Esophagus squamous epithelium (tissue), 5 donors: Measurements from ENCODE around the gene COPS4. TPM values are rescaled to one million over a fixed set of nuclear protein-coding genes. Genes with fewer than 3 reads are reported as not detected.
A peak's percentile ranks its signal among the peaks of the same experiment; 100 is the strongest.
"Not testable (repeated sequence)": the region's sequence is repeated elsewhere in the genome, so short reads cannot be mapped to it uniquely, and the experiment has no call there.

ENCODE experiments used
- DNase-seq: peaks from one replicate; lab custom pipeline; 2025; lab: John Stamatoyannopoulos, UW
- H3K27ac ChIP-seq, 4 donors: fragments of 200-600 bp; sonication (generic); one replicate each; pipeline ENCODE4 v1.5.1; 2016 to 2019; ENCODE audit warnings: mild to moderate bottlenecking in 1 of 4
- H3K27me3 ChIP-seq, 4 donors: fragments of 200-600 bp; sonication (generic); 1 replicate in 3 of 4; 2 replicates in 1 of 4; pipeline versions ENCODE4 v1.5.1 to v1.6.0; 2017 to 2021; ENCODE audit warnings: antibody characterized with exemption in 1 of 4
- H3K36me3 ChIP-seq, 3 donors: fragments of 200-600 bp; sonication (generic); one replicate each; pipeline ENCODE4 v1.5.1; 2016 to 2019
- H3K4me1 ChIP-seq, 3 donors: fragments of 200-600 bp; sonication (generic); one replicate each; pipeline ENCODE4 v1.5.1; 2017 to 2019
- H3K4me3 ChIP-seq, 4 donors: fragments of 200-600 bp; sonication (generic); 1 replicate in 3 of 4; 2 replicates in 1 of 4; pipeline ENCODE4 v1.5.1; 2016 to 2019; ENCODE audit warnings: mild to moderate bottlenecking in 2 of 4, moderate library complexity in 1 of 4
- H3K9me3 ChIP-seq, 3 donors: fragments of 200-600 bp; sonication (generic); one replicate each; pipeline ENCODE4 v1.5.1; 2016 to 2019
- CTCF ChIP-seq, 6 experiments: fragments of 450-650 bp in 4 of 6; fragments of 200-600 bp in 2 of 6; sonication (generic) in 2 of 6; IDR thresholded peaks; one replicate each; pipeline ENCODE4 v1.5.1; 2016 to 2019; ENCODE audit warnings: antibody characterized with exemption in 6 of 6, mild to moderate bottlenecking in 4 of 6, moderate library complexity in 4 of 6
- POLR2A ChIP-seq, 4 donors: fragments of 450-650 bp; IDR thresholded peaks; one replicate each; pipeline ENCODE4 v1.6.1; 2017; ENCODE audit warnings: antibody characterized with exemption in 4 of 4, mild to moderate bottlenecking in 4 of 4, moderate library complexity in 3 of 4
- WGBS, 2 donors: methylation state at CpG; one replicate each; pipeline ENCODE4 v1.1.5; 2018; 5-methylcytosine and 5-hydroxymethylcytosine counted together
- intact Hi-C: fragments of 100-400 bp; cut with DNase I; formaldehyde crosslinking; loops from one replicate; pipeline ENCODE4 v1.15.0; 2022
- total RNA-seq, 4 donors: library from RNA; depleted of rRNA; stranded (reverse); fragments of >200 nt; gene quantifications; one replicate each; pipeline ENCODE4 v1.1.0, GENCODE V29; 2016
- donor health status: DM: yes; HTN: yes; CAD: no.

COPS4 gene
- total RNA-seq, result 10 to 100 TPM; 22.5 to 56.8 (median 39.9) TPM

GRCh38 chr4:83034630-83035494, at the start of gene COPS4:
Gene COPS4, plus strand, starts transcription at chr4:83035183. Its CDS starts 42 bp downstream, at chr4:83035225.
- no peaks in the 10 kb centered on the region for H3K9me3 ChIP-seq
- no peaks in the 10 kb centered on the region for H3K36me3 ChIP-seq
- TF ChIP-seq POLR2A (IDR thresholded peaks at IDR 0.05), result peak in 3 of 4 donors; percentile 12 to 71 (median 37)
- TF ChIP-seq CTCF (IDR thresholded peaks at IDR 0.05), result peak; percentile 16 to 68 (median 58)
- H3K27me3 ChIP-seq, result no peaks in the 10 kb centered on the region
- H3K4me1 ChIP-seq, result peaks cover 6 to 28% (median 15%) of the 10 kb centered on the region in 3 donors
- intact Hi-C loops, result loop anchor here (10.0 kb wide), 1 partner anchor 130 kb away; the partner anchor contains the start of gene THAP9
- DNase-seq, result peak; percentile 89
- 1% methylated on average over 26 to 28 of the region's 39 CpGs for WGBS, 2 donors
- H3K27ac ChIP-seq, result peak within 1 kb of the TSS; percentile 87 to 93 (median 90)
- H3K4me3 ChIP-seq, result peak within 1 kb of the TSS; percentile 57 to 79 (median 74)

- DNase-seq, H3K27me3 ChIP-seq, H3K4me3 ChIP-seq, H3K27ac ChIP-seq, intact Hi-C loops, H3K9me3 ChIP-seq: not testable (repeated sequence)
- H3K36me3 ChIP-seq, result peaks cover 0 to 15% (median 0%) of the 10 kb centered on the region in 3 donors
- peaks cover 3 to 12% (median 7%) of the 10 kb centered on the region in 3 donors for H3K4me1 ChIP-seq
Measured at GRCh38 chr4:82987519-82987918, 47.5 kb upstream of the COPS4 start.

GRCh38 chr4:82988323-82988832, 46.6 kb upstream of the COPS4 start:
- DNase-seq, result no peak
- Histone ChIP-seq H3K4me3 (no peak overlapping the region), H3K27ac (no peak overlapping the region), H3K4me1 (peaks cover 3 to 12% (median 7%) of the 10 kb centered on the region in 3 donors), H3K36me3 (peaks cover 0 to 11% (median 0%) of the 10 kb centered on the region in 3 donors), H3K9me3 (no peaks in the 10 kb centered on the region), H3K27me3 (no peaks in the 10 kb centered on the region)
- 66 to 67% methylated on average over 2 of the region's 2 CpGs for WGBS, 2 donors
- TF ChIP-seq POLR2A (IDR thresholded peaks at IDR 0.05), result no peak
- no peak for TF ChIP-seq CTCF (IDR thresholded peaks at IDR 0.05)
- intact Hi-C loops, result no loop called here

- WGBS, 2 donors, result 74 to 91% methylated on average over 2 of the region's 2 CpGs
Measured at GRCh38 chr4:82989575-82990429, 45.2 kb upstream of the COPS4 start.

More at GRCh38 chr4:82989575-82990429, 45.2 kb upstream of the COPS4 start:
- no peaks in the 10 kb centered on the region for H3K27me3 ChIP-seq
- no peaks in the 10 kb centered on the region for H3K36me3 ChIP-seq
- no peak overlapping the region for H3K4me3 ChIP-seq
- TF ChIP-seq POLR2A (IDR thresholded peaks at IDR 0.05), result no peak
- no peak for TF ChIP-seq CTCF (IDR thresholded peaks at IDR 0.05)
- no peak overlapping the region for H3K27ac ChIP-seq
- H3K9me3 ChIP-seq, result no peaks in the 10 kb centered on the region
- DNase-seq, result no peak
- peaks cover 3 to 12% (median 7%) of the 10 kb centered on the region in 3 donors for H3K4me1 ChIP-seq
- intact Hi-C loops, result no loop called here
